ENCODE measurements around the gene RECQL5.

DNA sequence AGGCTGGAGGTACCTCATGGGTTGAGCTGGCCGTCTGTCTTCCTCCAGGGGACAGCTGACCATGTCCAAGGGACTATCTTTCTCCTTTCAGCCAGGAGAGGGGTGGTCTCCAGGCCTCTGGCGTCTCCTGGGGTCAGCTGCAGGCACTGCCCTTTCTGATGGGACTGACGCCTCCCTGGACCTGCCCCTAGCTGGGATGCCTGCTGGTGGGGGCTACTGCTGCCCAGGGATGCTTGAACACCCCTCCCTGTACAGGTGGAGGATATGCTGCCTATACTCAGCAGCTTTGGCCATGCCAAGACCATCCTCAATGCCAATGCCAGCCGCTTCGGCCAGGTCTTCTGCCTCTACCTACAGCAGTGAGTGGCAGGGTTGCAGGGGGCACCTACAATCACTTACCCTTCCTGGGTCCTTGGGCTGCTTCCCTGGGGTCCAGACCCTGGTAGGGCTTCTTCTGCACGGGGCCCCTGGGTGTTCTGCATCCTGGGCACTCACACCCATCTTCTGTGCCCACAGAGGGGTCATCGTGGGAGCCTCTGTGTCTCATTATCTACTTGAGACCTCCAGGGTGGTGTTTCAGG, 75.1 kb downstream of the RECQL5 start:
- TF ChIP-seq, protein P1, sequence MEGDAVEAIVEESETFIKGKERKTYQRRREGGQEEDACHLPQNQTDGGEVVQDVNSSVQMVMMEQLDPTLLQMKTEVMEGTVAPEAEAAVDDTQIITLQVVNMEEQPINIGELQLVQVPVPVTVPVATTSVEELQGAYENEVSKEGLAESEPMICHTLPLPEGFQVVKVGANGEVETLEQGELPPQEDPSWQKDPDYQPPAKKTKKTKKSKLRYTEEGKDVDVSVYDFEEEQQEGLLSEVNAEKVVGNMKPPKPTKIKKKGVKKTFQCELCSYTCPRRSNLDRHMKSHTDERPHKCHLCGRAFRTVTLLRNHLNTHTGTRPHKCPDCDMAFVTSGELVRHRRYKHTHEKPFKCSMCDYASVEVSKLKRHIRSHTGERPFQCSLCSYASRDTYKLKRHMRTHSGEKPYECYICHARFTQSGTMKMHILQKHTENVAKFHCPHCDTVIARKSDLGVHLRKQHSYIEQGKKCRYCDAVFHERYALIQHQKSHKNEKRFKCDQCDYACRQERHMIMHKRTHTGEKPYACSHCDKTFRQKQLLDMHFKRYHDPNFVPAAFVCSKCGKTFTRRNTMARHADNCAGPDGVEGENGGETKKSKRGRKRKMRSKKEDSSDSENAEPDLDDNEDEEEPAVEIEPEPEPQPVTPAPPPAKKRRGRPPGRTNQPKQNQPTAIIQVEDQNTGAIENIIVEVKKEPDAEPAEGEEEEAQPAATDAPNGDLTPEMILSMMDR (IDR thresholded peaks at IDR 0.05): no peak
- no peak for TF ChIP-seq POLR2AphosphoS5 (IDR thresholded peaks at IDR 0.05; ENCODE audit: insufficient read depth in 1 of 2, low read depth in 1 of 2)

All from vagina (tissue), 2 donors.